Activated CD4-positive, alpha-beta T cell treated with anti-CD3 and anti-CD28 coated beads for 48 hours (primary cell): Measurements from ENCODE around the gene RAC2.

ENCODE experiments used
- DNase-seq: peaks from one replicate; pipeline ENCODE4 v3.0.0-alpha.2; 2020

The RAC2 gene

GRCh38 chr22:37184816-37185541, 59.1 kb downstream of the RAC2 start:
- DNase-seq = no peak

- no peak for DNase-seq
Measured at GRCh38 chr22:37184380-37184755, 59.7 kb downstream of the RAC2 start.

- DNase-seq = no peak
Measured at GRCh38 chr22:37183432-37184379, 60.4 kb downstream of the RAC2 start.

GRCh38 chr22:37182949-37183245, 61.2 kb downstream of the RAC2 start:
- no peak for DNase-seq

- no peak for DNase-seq
Measured at GRCh38 chr22:37182101-37182948, 61.7 kb downstream of the RAC2 start.

GRCh38 chr22:37181681-37182080, 62.4 kb downstream of the RAC2 start:
- DNase-seq = no peak

- no peak for DNase-seq
Measured at GRCh38 chr22:37180531-37181231, 63.4 kb downstream of the RAC2 start.

- no peak for DNase-seq
Measured at GRCh38 chr22:37179622-37180420, 64.2 kb downstream of the RAC2 start.

GRCh38 chr22:37179126-37179470, 65.0 kb downstream of the RAC2 start:
- DNase-seq = no peak

- DNase-seq = no peak
Measured at GRCh38 chr22:37178350-37179125, 65.5 kb downstream of the RAC2 start.

- DNase-seq = no peak
Measured at GRCh38 chr22:37177755-37178154, 66.3 kb downstream of the RAC2 start.

GRCh38 chr22:37177221-37177620, 66.8 kb downstream of the RAC2 start:
- DNase-seq = no peak

GRCh38 chr22:37176464-37177061, 67.5 kb downstream of the RAC2 start:
- no peak for DNase-seq

- no peak for DNase-seq
Measured at GRCh38 chr22:37175414-37176281, 68.4 kb downstream of the RAC2 start.
